SK-MEL-5 (cell line): Measurements from ENCODE around the gene GRM5. TPM values are rescaled to one million over a fixed set of nuclear protein-coding genes. Genes with fewer than 3 reads are reported as not detected.
"Not testable (repeated sequence)": the region's sequence is repeated elsewhere in the genome, so short reads cannot be mapped to it uniquely, and the experiment has no call there.

Experiments used
- DNase-seq: peaks from one replicate; pipeline ENCODE4 v3.0.0-alpha.2; 2016; ENCODE audit warnings: low read depth, low spot score
- in situ Hi-C: cut with HindIII; loops from 2 replicates; pipeline ENCODE4 v1.10.0; 2016; ENCODE audit warnings: low sequenced_read_pairs, high pct_unique_total_duplicates, low pct_unique_long_range_greater_than_20kb
- small RNA-seq, 2 experiments: library from RNA; depleted of rRNA; stranded (forward); fragments of <200 nt; gene quantifications; one replicate each; pipeline ENCODE3, GENCODE V24; 2014
- total RNA-seq: library from RNA; depleted of rRNA; stranded (reverse); fragments of >200 nt; shearing (Covaris generic); gene quantifications from 2 replicates; pipeline ENCODE4 v1.2.3, GENCODE V29; 2014; rRNA removed

GRM5 gene
- total RNA-seq, 1 experiment from 2014 or later: 0.05 TPM

GRCh38 chr11:88463301-88463700 is 602.5 kb downstream of the GRM5 start:
- DNase-seq, in situ Hi-C loops: not testable (repeated sequence)

GRCh38 chr11:88458047-88458446 is 607.7 kb downstream of the GRM5 start:
- DNase-seq, in situ Hi-C loops: not testable (repeated sequence)

DNA sequence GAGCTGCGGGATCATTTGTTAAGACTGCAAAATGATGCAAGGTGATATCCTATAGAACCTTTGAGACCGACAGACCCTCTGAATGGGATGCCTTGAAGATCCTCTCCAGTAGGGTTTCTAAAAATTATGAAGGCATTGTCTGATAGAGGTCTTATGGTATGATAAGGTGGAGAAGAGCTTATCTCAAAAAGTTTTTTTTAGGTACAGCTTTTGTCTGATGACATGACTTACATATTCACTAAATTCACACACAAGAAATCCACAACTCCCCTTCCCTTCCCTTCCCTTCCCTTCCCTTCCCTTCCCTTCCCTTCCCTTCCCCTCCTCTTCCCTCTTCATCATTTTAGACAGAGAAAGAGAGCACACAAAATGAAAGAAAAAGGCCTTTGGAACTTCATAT is 609.8 kb downstream of the GRM5 start:
- in situ Hi-C loops: no loop called here

GRCh38 chr11:88454881-88455280 is 610.9 kb downstream of the GRM5 start:
- in situ Hi-C loops: no loop called here
- no peak for DNase-seq

More for the DNA sequence above, 609.8 kb downstream of the GRM5 start:
- no peak for DNase-seq

Small RNA genes lying within 50 kb of the gene (small RNA-seq; reads per million reads assigned to genes)
- gene RNU6-16P: 0.06 to 0.29 reads per million in 2 experiments

Other genes starting within 250 kb of the GRM5 start
- gene TYR, start 111.9 kb upstream of the GRM5 start, total RNA-seq: 1,340 and 1,434 TPM in 2 replicates